Fibroblast of the aortic adventitia (primary cell): ENCODE data around the gene FREM1. TPM values are rescaled to one million over a fixed set of nuclear protein-coding genes. Genes with fewer than 3 reads are reported as not detected.

ENCODE experiments used
- DNase-seq: peaks from one replicate; pipeline ENCODE4 v3.0.0-alpha.2; 2010; ENCODE audit warnings: low read depth
- H3K4me3 ChIP-seq: 2 replicates; pipeline ENCODE4 v1.5.1; 2011; ENCODE audit warnings: low read depth, mild to moderate bottlenecking, control low read depth, low read length, moderate library complexity
- total RNA-seq: library from RNA; depleted of rRNA; stranded (reverse); fragments of >200 nt; gene quantifications from 2 replicates; pipeline ENCODE4 v1.2.3, GENCODE V29; 2012; ENCODE audit warnings: low replicate concordance
- TF ChIP-seq, protein P1 (sequence below): IDR thresholded peaks from 2 replicates; pipeline ENCODE4 v1.5.1; 2011; ENCODE audit warnings: mild to moderate bottlenecking, low read length, control low read depth, inconsistent platforms; ENCODE audit not compliant: insufficient read depth

The FREM1 gene
- total RNA-seq, 1 donor: 0.45 TPM

DNA sequence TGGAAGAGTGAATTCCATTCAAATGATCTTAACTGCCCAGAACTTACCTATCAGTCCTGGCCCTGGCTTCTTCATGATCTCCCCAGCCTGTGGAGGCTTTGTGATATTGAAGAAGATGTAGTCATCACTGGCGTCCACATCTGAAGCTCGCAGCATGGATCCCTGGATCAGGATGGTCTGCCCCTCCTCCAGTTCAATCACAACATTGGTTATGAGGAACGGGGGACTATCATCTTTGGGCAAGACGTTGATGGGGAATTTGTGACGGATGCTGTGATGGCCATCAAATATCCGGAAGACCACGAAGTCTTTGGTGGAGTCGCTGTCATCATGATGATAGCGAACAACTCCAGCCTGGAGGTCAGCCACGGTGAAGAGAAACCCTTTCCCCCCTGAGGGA is 68.0 kb downstream of the FREM1 start:
- no peak overlapping the region for H3K4me3 ChIP-seq
- TF ChIP-seq, protein P1, sequence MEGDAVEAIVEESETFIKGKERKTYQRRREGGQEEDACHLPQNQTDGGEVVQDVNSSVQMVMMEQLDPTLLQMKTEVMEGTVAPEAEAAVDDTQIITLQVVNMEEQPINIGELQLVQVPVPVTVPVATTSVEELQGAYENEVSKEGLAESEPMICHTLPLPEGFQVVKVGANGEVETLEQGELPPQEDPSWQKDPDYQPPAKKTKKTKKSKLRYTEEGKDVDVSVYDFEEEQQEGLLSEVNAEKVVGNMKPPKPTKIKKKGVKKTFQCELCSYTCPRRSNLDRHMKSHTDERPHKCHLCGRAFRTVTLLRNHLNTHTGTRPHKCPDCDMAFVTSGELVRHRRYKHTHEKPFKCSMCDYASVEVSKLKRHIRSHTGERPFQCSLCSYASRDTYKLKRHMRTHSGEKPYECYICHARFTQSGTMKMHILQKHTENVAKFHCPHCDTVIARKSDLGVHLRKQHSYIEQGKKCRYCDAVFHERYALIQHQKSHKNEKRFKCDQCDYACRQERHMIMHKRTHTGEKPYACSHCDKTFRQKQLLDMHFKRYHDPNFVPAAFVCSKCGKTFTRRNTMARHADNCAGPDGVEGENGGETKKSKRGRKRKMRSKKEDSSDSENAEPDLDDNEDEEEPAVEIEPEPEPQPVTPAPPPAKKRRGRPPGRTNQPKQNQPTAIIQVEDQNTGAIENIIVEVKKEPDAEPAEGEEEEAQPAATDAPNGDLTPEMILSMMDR: no peak
- DNase-seq: no peak

DNA sequence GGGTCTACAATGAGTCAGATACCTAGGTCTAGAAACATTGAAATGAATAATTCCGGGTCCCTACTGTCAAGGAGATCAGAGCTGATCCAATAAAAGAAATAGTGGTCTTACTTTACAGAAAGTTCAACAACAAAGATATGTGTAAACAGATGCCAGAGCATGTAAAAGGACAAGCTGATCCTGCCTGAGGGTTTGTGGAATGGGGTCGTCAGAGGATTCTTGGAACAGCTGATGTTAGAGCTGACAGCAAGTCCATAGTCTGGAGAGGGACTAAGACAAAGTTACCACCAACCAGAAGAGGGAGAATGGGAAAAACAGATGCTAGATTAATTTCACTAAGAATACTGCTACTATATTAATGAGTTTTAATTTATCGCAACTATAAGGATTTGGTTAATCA is 71.5 kb downstream of the FREM1 start:
- TF ChIP-seq, protein P1: no peak
- H3K4me3 ChIP-seq: no peak overlapping the region
- DNase-seq: no peak

DNA sequence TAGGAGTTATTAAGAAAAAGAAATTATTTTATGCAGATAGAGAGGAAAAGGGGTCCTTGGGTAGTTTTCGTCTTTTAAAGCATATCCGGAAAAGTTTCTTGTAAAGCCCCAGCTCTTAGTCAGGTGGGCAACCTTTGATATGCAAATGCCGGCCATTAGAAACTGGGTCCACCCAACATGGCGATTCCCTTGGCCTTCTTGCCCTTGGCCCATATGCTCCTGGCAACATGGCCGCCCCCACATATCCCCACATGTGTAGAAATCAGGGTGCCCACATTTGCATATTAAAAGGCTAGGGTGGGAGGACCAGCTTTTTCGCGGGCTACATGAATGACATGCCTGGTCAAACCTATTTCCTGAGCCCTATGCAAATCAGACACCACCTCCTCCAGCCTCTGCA is 73.3 kb downstream of the FREM1 start:
- no peak overlapping the region for H3K4me3 ChIP-seq
- TF ChIP-seq, protein P1: no peak

DNA sequence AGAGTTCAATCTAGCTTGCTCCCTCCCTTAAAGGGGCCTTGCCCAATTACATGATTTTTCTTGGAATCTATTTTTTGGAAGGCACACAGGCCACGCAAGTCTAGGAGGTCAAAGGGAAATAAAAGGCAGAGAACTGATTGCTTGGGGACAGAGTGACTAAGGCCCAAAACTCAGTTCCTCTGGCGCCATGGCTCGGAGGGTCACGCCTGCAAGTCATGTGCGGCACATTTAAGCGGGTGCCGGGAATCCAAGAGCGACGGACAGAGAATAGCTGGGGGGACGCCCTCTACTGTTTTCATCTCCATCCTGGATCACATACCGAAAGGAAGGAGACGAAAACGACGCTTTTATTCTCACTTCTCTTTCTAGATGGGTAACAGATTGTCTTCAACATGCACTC is 78.6 kb downstream of the FREM1 start:
- TF ChIP-seq, protein P1: no peak

More for the DNA sequence above, 73.3 kb downstream of the FREM1 start:
- DNase-seq: no peak

DNA sequence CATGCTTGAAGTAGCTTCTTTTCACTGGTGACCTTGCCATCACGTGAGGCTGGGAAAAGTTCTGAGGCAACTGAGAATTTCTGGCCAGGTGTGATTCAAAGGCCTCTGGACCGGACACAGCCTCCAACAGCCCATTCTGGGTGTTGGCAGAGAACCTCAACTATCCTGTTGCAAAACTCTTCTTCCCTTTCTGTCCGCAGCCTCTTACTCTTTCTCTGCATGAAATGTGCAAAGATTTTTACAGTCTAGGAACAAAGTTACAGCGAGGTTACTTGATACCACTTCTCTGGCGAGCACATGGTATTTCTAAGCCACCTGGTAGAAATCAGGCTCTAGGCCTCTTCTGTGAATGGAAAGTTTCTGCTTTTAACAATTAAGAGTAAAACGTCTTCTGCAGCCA is 79.2 kb downstream of the FREM1 start:
- no peak for DNase-seq
- TF ChIP-seq, protein P1: no peak
- H3K4me3 ChIP-seq: no peak overlapping the region

More for the DNA sequence above, 78.6 kb downstream of the FREM1 start:
- no peak for DNase-seq
- no peak overlapping the region for H3K4me3 ChIP-seq

DNA sequence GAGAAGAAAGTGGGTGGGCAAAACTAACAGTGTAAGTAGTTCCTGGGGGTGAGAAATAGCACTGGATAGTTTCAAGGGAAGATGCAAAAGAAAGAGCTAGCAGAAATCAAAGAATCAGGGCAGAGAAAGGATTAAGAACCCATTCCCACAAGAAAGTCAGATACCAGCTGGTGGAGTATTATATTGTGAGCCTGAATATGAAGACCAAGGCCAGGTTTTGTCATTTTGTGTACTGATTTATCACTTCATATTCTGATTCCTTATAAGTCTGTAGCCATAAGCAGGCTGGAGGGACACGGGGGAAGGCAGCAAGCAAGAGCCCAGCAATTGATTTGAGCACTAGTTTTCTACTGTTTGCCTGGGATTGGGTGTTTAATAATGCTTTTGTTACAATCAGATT is 80.2 kb downstream of the FREM1 start:
- TF ChIP-seq, protein P1: no peak
- no peak overlapping the region for H3K4me3 ChIP-seq
- DNase-seq: no peak

DNA sequence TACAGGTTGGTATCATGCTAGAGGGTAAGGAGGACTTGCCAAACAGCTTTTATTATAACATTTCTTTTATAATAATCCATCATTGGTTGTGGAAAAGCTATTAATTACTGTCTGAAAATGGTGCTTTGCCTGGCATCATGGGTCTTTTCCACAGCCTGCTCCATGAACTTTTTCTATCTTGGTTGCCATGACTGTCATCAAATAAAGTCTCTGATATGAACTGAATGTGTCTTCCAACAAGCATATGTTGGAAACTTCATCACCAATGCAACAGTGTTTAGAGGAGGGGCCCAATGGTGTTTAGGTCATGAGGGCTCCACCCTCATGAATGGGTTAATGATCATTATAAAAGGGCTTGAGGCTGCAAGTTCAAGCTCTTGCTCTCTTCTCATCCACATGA is 81.0 kb downstream of the FREM1 start:
- TF ChIP-seq, protein P1: no peak
- H3K4me3 ChIP-seq: no peak overlapping the region
- DNase-seq: no peak
